GM12891 (cell line): ENCODE data around the gene MARK2.

Experiments used
- POLR2A ChIP-seq: IDR thresholded peaks from 2 replicates; pipeline ENCODE4 v1.6.1; 2011; ENCODE audit warnings: low read depth, low read length, control low read depth
- SPI1 ChIP-seq: IDR thresholded peaks from 2 replicates; pipeline ENCODE4 v1.6.1; 2011; ENCODE audit warnings: low read depth, low read length, control low read depth
- TAF1 ChIP-seq: IDR thresholded peaks from 2 replicates; pipeline ENCODE4 v1.6.1; 2011; ENCODE audit warnings: low read depth, low read length, control low read depth

DNA sequence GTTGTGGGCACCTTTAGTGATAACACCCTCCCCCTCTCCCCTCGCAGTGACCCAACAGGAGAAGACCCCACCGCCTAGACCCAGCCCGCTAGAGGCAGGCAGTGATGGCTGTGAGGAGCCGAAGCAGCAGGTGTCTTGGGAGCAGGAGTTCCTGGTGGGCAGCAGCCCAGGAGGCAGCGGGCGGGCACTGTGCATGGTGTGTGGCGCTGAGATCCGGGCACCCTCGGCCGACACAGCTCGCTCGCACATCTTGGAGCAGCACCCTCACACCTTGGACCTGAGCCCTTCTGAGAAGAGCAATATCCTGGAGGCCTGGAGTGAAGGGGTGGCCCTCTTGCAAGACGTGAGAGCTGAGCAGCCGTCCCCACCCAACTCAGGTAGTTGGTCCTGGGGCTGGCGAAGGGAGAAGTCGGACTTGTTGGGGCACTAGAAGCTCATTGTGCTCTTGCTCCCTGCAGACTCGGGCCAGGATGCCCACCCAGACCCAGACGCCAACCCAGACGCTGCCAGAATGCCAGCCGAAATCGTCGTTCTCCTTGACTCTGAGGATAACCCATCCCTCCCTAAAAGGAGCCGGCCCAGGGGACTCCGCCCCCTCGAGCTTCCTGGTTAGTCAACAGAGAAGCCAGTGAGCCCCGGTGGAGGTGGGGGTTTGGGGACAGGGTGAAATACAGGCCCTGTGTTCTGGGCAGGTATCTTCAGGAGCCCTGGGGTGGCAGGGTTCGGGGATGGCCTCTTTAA lies 21.0 kb upstream of the MARK2 start:
- TF ChIP-seq POLR2A (no peak), SPI1 (no peak), TAF1 (no peak)
